Erythroblast (primary cell): Measurements from ENCODE around the gene CROT.

ENCODE experiments used
- DNase-seq, 2 experiments: peaks; one replicate each; lab custom pipeline; 2025; lab: John Stamatoyannopoulos, UW
- GATA1 ChIP-seq: IDR thresholded peaks from 2 replicates; pipeline ENCODE4 v1.6.1; 2011; ENCODE audit warnings: low read depth, mild to moderate bottlenecking, control low read depth, low read length, moderate library complexity
- POLR2A ChIP-seq: IDR thresholded peaks from 2 replicates; pipeline ENCODE4 v1.6.1; 2011; ENCODE audit warnings: mild to moderate bottlenecking, low read length

Gene CROT

DNA sequence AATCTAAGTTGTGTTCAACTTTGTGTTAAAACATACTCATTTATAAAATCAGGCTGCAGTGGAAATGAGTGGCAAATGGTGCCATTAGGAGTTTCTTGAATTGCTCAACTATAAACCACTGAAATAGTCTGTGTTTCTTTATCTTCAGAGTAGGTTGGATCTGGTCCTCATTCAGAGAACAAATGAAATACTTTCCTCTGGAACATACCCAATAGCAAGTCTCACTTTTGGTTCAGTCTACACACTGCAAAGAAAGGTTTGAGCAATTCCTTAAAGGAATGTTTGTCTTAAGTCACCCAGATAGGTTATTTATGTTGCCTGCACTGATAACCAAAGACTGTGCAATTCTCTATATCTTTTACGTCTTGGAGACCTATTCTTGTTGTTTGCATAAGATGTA lies 67.6 kb downstream of the CROT start:
- no peak for DNase-seq
- TF ChIP-seq GATA1 (no peak), POLR2A (no peak)

DNA sequence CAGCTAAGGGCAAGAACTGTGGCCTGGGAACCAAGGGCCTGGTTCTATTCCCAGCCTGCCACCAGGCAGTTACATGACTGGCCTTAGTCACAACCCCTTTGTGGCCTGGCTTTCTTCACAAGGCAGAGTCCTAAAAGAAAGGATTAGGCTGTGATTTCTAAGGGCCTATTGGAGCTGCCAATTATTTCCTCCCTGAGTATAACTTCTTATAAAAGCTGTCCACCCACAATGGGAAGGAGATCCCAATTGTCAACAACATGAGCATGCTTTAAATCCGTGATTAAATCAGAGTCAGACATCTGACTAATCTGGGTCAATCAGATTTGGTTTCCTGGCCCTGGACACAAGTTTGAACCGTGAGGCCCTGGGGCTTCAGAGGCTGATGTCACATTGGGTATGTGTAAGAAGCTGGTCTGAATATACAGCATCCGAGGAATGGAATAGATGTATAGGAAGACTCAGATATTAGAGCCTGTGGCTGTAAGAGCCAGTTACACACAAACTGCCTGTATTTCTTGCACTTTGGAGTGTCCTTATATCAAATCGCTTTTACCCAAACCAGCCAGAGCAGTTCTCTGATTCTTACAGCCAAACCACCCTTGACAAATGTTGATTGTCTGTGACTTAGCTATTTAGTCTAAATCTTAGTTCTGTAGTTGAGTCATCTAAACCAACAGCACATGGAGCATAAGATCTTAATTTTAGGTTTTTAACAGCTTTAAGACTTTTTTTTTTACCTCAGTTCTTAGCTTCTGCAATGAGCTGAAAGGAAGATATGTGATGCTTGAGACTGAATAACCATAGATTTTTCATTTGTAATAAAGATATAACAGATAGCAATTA lies 68.7 kb downstream of the CROT start:
- TF ChIP-seq POLR2A (no peak), GATA1 (no peak)
- no peak for DNase-seq

DNA sequence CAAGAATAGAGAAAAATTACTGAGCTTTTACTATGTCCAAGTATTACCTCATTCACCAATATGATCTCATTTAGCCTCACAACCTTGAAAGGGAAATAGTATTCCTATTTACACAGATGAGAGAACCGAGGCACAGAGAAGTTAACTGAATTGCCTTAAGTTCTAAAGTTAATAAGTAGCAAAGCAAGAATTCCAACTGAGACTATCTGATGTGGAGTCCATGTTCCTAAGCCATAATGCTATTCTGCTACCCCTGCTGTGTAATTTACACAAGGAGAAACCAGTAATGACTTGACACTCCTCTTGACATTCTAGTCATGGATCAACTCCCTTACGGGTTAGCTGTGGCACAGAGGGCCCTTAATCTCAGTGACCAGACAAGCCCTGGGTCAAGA lies 69.3 kb downstream of the CROT start:
- TF ChIP-seq POLR2A (no peak), GATA1 (no peak)
- DNase-seq, result no peak

DNA sequence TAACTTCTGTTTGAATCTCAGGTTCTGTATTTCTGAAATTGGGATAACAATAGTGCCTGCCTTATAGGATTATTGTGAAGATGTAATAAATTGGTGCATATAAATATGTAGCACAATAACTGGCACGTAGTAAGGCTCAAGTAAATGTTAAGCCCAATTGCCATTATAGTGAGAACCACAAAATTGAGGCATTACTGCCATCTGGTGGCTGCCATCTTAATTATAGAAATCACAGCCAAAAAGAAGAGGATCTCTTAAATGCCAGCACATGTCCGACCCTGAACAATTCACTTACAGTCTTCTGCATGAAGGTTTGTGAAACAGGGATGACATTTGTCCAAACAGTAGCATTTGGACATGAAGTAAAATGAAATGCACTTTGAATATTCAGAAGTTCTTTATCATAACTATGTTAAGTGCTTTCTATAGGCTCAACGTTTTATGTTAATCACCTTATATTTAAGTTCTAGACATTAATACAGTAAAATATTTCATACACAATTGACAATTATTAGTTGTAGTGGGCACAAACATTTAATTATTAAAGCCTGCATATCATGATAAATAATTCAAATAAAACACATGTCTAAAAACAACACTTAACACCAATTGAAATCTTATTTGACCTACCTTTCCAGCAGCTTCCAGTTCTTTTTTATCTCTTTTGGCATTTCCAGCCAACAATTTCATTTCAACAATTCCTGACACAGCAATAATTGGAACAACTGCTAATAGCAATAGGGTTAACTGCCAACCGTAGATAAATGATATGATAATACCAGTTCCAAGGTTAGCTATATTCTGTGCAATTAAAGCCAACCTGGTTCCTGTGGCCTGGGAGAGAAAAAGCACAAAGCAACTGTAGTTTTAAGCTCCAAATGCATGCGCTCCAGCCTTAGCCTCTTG lies 71.5 kb downstream of the CROT start:
- TF ChIP-seq POLR2A, result no peak
- no peak for TF ChIP-seq GATA1
- DNase-seq, result peak; percentile 69 to 83

DNA sequence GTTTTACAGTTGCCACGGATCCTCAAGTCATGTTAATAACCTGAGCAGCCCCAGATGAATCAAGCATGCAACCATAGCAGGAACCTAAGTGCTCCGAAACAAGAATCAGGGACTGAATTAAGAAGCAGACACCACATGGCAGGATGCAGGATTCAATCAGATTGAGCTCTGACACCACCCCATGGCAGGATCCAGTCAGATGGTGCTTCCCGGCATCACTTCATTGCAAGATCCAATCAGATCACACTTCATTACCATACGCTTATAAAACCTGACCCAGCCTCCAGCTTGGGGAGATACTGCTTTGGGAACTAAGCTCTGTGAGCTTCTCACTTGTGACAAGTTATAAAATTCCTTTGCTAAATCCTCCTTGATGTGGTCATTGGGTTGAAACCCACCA lies 74.7 kb downstream of the CROT start:
- DNase-seq, result no peak
- TF ChIP-seq POLR2A (no peak), GATA1 (no peak)

DNA sequence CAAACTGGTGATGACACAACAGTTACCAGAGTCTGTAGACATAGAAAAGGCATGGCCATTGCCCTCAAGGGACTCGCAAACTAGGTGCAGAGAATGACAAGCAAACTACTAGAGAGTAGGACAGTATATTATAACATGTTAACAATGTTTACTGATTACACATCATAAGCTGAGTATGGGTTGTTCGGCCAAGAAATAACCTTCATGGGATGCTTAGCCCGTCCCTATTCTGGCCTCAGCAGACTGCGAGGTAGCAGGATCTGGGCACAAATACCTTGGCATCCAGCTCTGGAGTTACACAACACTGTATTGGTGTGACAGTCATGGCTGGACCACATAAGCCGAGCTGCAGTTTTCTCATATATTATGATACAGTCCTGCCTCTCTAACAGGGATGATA lies 78.6 kb downstream of the CROT start:
- no peak for TF ChIP-seq POLR2A
- TF ChIP-seq GATA1, result no peak
- DNase-seq, result no peak

DNA sequence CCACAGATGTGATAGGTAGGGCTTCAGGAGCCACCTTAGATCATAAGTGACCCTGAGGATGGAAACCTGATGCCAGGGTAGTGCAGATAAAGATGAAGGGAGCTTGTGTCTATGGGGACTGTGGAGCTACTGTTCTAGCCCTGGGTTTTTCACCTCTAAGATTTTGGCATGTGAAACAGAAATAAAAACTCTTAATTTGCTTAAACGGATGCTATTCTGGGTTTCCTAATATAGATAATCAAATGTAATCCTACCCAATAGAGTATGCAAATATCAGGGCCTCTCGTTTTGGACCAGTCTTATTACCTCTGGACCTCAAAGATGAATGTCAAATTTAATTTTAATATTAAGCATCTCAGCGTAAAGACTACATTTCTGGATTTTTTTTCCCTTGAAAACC lies 80.7 kb downstream of the CROT start:
- TF ChIP-seq POLR2A (no peak), GATA1 (no peak)
- DNase-seq, result no peak

DNA sequence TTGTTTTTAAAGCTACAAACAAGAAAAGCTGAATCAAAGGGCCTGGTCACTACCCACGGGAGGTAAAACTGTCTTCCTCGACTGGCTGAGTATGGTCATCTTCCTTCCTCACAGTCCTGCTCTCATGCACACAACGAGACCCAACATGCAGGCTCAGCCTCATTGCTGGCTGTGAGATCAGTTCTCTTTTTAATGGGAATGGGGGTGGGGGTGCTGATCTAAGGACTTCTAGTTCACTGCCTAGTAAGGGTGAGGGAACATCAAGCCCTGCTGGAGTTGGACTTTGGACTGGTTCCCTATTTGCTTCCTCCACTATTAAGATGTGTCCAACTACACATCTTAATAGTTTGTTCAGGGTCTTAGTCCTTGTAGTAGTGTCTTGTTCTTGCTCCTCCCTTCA lies 81.8 kb downstream of the CROT start:
- DNase-seq, result no peak

DNA sequence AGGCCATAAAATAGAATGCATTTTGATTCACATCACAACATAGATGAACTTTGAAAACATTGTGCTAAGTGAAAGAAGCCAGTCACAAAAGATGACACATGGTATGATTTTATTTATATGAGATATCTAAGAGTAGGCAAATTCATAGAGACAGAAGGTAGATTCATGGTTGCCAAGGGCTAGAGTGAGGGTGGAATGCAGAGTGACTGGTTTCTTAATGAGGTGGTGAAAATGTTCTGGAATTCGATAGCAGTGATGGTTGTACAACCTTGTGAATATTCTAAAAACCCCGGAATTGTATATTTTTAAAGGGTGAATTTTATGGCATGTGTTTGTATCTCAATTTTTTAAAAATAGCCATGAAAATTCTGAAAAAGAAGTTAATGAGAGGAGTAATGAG lies 87.1 kb downstream of the CROT start:
- TF ChIP-seq POLR2A, result no peak
- no peak for TF ChIP-seq GATA1

More for the DNA sequence above, 81.8 kb downstream of the CROT start:
- TF ChIP-seq POLR2A (no peak), GATA1 (no peak)

DNA sequence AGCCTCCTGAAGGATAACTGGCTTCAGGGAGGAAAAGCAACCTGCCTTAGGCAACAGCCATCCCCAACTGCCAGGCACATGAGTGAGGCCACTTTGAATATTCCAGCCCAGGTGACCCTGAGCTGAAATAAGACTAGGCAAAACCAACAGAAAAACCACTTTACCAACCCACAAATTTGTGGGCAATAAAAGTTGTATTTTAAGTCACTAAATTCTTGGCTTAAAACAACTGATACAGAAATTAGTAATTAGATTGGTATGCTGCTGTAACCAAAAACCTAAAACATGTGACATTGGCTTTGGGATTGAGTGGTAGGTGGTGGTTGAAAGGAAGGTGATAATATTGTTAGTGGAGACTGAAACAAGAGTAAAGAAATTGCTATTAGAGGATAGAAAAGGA lies 90.1 kb downstream of the CROT start:
- no peak for DNase-seq
- TF ChIP-seq POLR2A (no peak), GATA1 (no peak)

More for the DNA sequence above, 87.1 kb downstream of the CROT start:
- DNase-seq, result no peak

DNA sequence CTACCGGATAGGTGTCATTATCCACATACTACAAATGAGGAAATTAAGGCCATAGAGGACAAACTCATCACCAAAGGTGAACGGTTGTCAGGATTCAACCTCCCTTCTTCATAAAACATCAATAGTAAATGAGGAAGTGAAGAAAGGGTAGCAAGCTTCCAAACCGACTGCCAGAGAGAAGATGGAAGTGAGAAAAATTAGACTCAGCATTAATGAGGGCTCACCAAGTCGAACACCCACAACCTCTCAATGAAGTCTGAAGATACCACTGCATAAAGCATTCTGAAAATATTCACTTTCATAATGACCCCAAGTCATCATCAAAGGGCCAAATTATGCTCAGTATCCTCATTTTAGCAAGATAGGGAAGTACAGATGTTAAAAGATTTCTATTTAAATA lies 100.4 kb downstream of the CROT start:
- no peak for DNase-seq
- no peak for TF ChIP-seq GATA1
- TF ChIP-seq POLR2A, result no peak

DNA sequence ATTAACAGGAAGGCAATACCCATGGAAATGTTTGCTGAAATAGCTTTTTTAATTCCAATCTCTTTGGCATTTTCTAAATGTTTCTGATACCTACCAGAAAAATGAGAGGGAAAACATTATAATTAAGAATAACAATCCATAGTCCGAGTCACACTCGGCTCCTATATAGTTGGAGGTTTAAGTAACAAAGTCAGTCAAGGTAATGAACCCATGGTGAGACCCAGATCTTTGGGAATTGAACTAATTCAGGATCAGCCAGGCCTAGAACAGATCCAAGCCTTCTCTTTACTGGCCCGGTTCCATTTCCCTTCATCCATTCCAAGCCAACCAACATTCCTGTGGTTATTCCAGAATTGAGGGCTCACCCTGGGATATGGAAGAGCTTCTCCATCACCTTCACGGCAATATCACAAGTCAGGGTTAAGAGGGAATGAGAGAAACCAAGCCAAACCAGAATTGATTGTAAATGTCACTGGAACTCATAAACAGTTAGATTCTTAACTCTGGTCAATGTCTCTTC lies 101.7 kb downstream of the CROT start:
- no peak for DNase-seq
- TF ChIP-seq GATA1 (no peak), POLR2A (no peak)

DNA sequence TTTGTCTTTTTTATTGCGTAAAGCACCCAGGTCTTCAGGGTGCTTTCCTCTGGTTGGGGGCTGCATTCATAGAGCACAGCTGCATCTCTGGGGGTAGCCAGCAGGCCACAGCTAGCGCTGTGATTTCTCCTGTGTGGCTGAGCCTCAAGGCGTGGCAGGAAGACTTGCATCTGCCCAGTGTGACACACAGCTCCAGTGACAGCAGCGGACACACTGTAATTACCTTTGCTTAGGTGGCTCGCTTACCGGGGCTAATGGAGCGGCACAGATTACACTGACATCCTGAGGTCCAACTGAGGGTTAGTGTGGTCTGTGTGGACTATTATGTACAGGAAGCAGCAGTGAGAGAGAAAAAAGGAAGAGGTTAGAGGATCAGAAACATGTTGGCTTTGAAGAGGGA lies 102.9 kb downstream of the CROT start:
- TF ChIP-seq GATA1, result no peak
- TF ChIP-seq POLR2A, result no peak
- no peak for DNase-seq
